ENCODE measurements around the gene ABCA1. TPM values are rescaled to one million over a fixed set of nuclear protein-coding genes. Genes with fewer than 3 reads are reported as not detected.

The ABCA1 gene
- total and polyA plus RNA-seq, 2 of the 4 experiments (the other 2 are of a cell fraction), result 5.8 to 52.2 TPM

GRCh38 chr9:104875320-104875719, 52.6 kb downstream of the ABCA1 start:
- Histone ChIP-seq H4K20me1 (ENCODE audit: insufficient read depth, low read length) (peaks cover 5% of the 10 kb centered on the region; the same call in 1 of the 2 replicates), H3K9me1 (ENCODE audit: insufficient read depth, low read length) (peaks cover 32% of the 10 kb centered on the region), H3K79me1 (ENCODE audit: low read depth in 1 of 2, low read length in 2 of 2) (peaks cover 21 to 46% of the 10 kb centered on the region in 2 experiments), H3K4me1 (ENCODE audit: control insufficient read depth, insufficient read depth, low read length) (peaks cover 20% of the 10 kb centered on the region), H2BK15ac (ENCODE audit: low read depth, low read length) (peak overlapping the region; percentile 68; the same call in 1 of the 3 replicates), H4K8ac (ENCODE audit: low read depth in 2 of 2, low read length in 2 of 2) (no peak overlapping the region; a peak in 1 of 4 replicates), H3K23ac (ENCODE audit: low read depth, low read length) (no peak overlapping the region), H3K36me3 (ENCODE audit: control insufficient read depth, insufficient read depth, low read length) (peaks cover 30% of the 10 kb centered on the region), H2BK5ac (ENCODE audit: low read depth, low read length, poor library complexity, severe bottlenecking) (no peak overlapping the region), H3K27me3 (ENCODE audit: control insufficient read depth, insufficient read depth, low read length) (no peaks in the 10 kb centered on the region), H2BK120ac (ENCODE audit: low read depth, low read length) (no peak overlapping the region; the same call in 1 of the 2 replicates), H3K4me2 (ENCODE audit: low read depth, low read length) (no peak overlapping the region), H2BK20ac (ENCODE audit: low read depth, low read length) (peak overlapping the region; percentile 10; the same call in 1 of the 2 replicates), H4K91ac (ENCODE audit: insufficient read depth, low read depth, low read length) (peak overlapping the region; percentile 38; the same call in 1 of the 2 replicates), H2AK5ac (ENCODE audit: low read depth, low read length) (peak overlapping the region; percentile 17; the same call in 1 of the 2 replicates), H2AK9ac (replicated peaks; ENCODE audit: low read depth, low read length, poor library complexity) (no peak overlapping the region), H3K14ac (replicated peaks; ENCODE audit: low read depth, low read length) (no peak overlapping the region), H3K4ac (ENCODE audit: low read depth, low read length) (peak overlapping the region; percentile 16; the same call in 1 of the 2 replicates), H3K4me3 (ENCODE audit: insufficient read depth, low read depth, low read length) (no peak overlapping the region), H3K56ac (ENCODE audit: extremely low read depth, insufficient read depth, low read length) (no peak overlapping the region), H3K9ac (ENCODE audit: low read depth, low read length) (no peak overlapping the region), H3K18ac (ENCODE audit: low read depth, low read length) (no peak overlapping the region), H3K9me3 (ENCODE audit: control insufficient read depth, insufficient read depth, low read length) (no peaks in the 10 kb centered on the region), H3K27ac (ENCODE audit: insufficient read depth, low read length) (no peak overlapping the region), H2AFZ (replicated peaks; ENCODE audit: low read length, poor library complexity) (no peak overlapping the region), H4K5ac (ENCODE audit: low read depth, low read length) (no peak overlapping the region)
- BruUV-seq (replicated peaks), result no TSS peak
- dilution Hi-C loops (cut with HindIII; ENCODE audit: low sequenced_read_pairs, unreplicated experiment) (no loop called here), in situ Hi-C loops (cut with MboI; ENCODE audit: low sequenced_read_pairs) (no loop called here), intact Hi-C loops (cut with micrococcal nuclease) (no loop called here)
- 100% methylated on average over 3 of the region's 3 CpGs; no CpG with 5 or more reads in 1 of the 2 experiments for WGBS, 2 experiments (ENCODE audit: extremely low coverage in 2 of 2, insufficient read length in 1 of 2)
- DNase-seq (no peak), ATAC-seq (ENCODE audit: low read depth) (no peak)
- ChIA-PET POLR2A (ENCODE audit: unreplicated experiment) (no interaction called here), CTCF (interaction anchor here (1.2 kb wide), 1 partner anchor 12 kb away, joined by 4 read pairs; no protein-coding TSS in a partner anchor)
- TF ChIP-seq CHD1 (IDR thresholded peaks at IDR 0.05; ENCODE audit: low read depth, low read length), result no peak
- TF ChIP-seq RAD21 (IDR thresholded peaks at IDR 0.05; ENCODE audit: low read length), result no peak
- no peak for TF ChIP-seq MXI1 (IDR thresholded peaks at IDR 0.05; ENCODE audit: borderline replicate concordance, low read depth, low read length)
- no peak for TF ChIP-seq POLR2A (IDR thresholded peaks at IDR 0.05; ENCODE audit: low read depth, low read length)
- no peak for TF ChIP-seq MAZ (IDR thresholded peaks at IDR 0.05; ENCODE audit: borderline replicate concordance, low read depth, low read length)
- no peak for TF ChIP-seq BHLHE40 (IDR thresholded peaks at IDR 0.05; ENCODE audit: low read depth, low read length)
